Left ventricle myocardium superior (tissue), 1 donor: ENCODE results near the gene PCBP3. TPM values are rescaled to one million over a fixed set of nuclear protein-coding genes. Genes with fewer than 3 reads are reported as not detected.

ENCODE experiments used
- ATAC-seq: fragments of 200-7000 bp; cut with Tn5 transposase; one replicate; pipeline ENCODE4 v1.9.1; 2020; ENCODE audit warnings: mild to moderate bottlenecking, moderate library complexity
- DNase-seq: peaks from one replicate; pipeline ENCODE4 v3.0.0-alpha.2; 2020
- intact Hi-C: fragments of 100-400 bp; cut with micrococcal nuclease; formaldehyde crosslinking; loops from one replicate; pipeline ENCODE4 v1.11.0; 2022
- total RNA-seq: library from RNA; stranded (reverse); fragmentation: NEBNext Ultra II Directional; extraction: Animal tissue kit (Norgen Biotek cat#: 25700); gene quantifications from one replicate; pipeline ENCODE4 v1.2.1, GENCODE V29; 2021
- donor health status: DM: no; HTN: yes; CAD: no; lungs with severe emphysema.

The PCBP3 gene
- total RNA-seq, 1 donor from 2014 or later = 2.7 TPM

GRCh38 chr21:45740088-45740440 lies 96.5 kb downstream of the PCBP3 start:
- ATAC-seq (no peak), DNase-seq (no peak)
- intact Hi-C loops = no loop called here

- intact Hi-C loops = no loop called here
- DNase-seq = no peak
- peak; percentile 35 for ATAC-seq
Measured at GRCh38 chr21:45740491-45741357, 97.2 kb downstream of the PCBP3 start.

- DNase-seq (no peak), ATAC-seq (no peak)
- intact Hi-C loops = no loop called here
Measured at GRCh38 chr21:45741691-45742090, 98.2 kb downstream of the PCBP3 start.

GRCh38 chr21:45742247-45742646 lies 98.7 kb downstream of the PCBP3 start:
- intact Hi-C loops = no loop called here
- no peak for ATAC-seq
- no peak for DNase-seq

GRCh38 chr21:45745256-45745655 lies 101.7 kb downstream of the PCBP3 start:
- no peak for ATAC-seq
- intact Hi-C loops = no loop called here
- DNase-seq = no peak

GRCh38 chr21:45747233-45747766 lies 103.8 kb downstream of the PCBP3 start:
- ATAC-seq (no peak), DNase-seq (no peak)
- intact Hi-C loops = no loop called here

- ATAC-seq = peak; percentile 44
- intact Hi-C loops = no loop called here
- no peak for DNase-seq
Measured at GRCh38 chr21:45747802-45748445, 104.4 kb downstream of the PCBP3 start.

- intact Hi-C loops = no loop called here
- no peak for DNase-seq
Measured at GRCh38 chr21:45748593-45748992, 105.1 kb downstream of the PCBP3 start.

GRCh38 chr21:45749974-45750373 lies 106.4 kb downstream of the PCBP3 start:
- no peak for DNase-seq
- no peak for ATAC-seq
- intact Hi-C loops = no loop called here

More at GRCh38 chr21:45748593-45748992, 105.1 kb downstream of the PCBP3 start:
- ATAC-seq = no peak

GRCh38 chr21:45750936-45751335 lies 107.4 kb downstream of the PCBP3 start:
- ATAC-seq (no peak), DNase-seq (no peak)
- intact Hi-C loops = no loop called here

- ATAC-seq = no peak
- intact Hi-C loops = no loop called here
Measured at GRCh38 chr21:45753445-45753844, 109.9 kb downstream of the PCBP3 start.

GRCh38 chr21:45756029-45756428 lies 112.5 kb downstream of the PCBP3 start:
- intact Hi-C loops = no loop called here
- DNase-seq (no peak), ATAC-seq (no peak)

More at GRCh38 chr21:45753445-45753844, 109.9 kb downstream of the PCBP3 start:
- no peak for DNase-seq

GRCh38 chr21:45756669-45757068 lies 113.1 kb downstream of the PCBP3 start:
- ATAC-seq (no peak), DNase-seq (no peak)
- intact Hi-C loops = no loop called here

- intact Hi-C loops = no loop called here
- DNase-seq = no peak
- no peak for ATAC-seq
Measured at GRCh38 chr21:45761704-45762103, 118.2 kb downstream of the PCBP3 start.

- intact Hi-C loops = no loop called here
- DNase-seq (no peak), ATAC-seq (no peak)
Measured at GRCh38 chr21:45763074-45763473, 119.5 kb downstream of the PCBP3 start.

GRCh38 chr21:45763506-45763905 lies 120.0 kb downstream of the PCBP3 start:
- DNase-seq = no peak
- no peak for ATAC-seq
- intact Hi-C loops = no loop called here

GRCh38 chr21:45764792-45765191 lies 121.3 kb downstream of the PCBP3 start:
- intact Hi-C loops = no loop called here
- ATAC-seq = no peak
- DNase-seq = no peak

- intact Hi-C loops = no loop called here
- no peak for ATAC-seq
Measured at GRCh38 chr21:45765375-45765774, 121.8 kb downstream of the PCBP3 start.

GRCh38 chr21:45766055-45766454 lies 122.5 kb downstream of the PCBP3 start:
- intact Hi-C loops = no loop called here
- DNase-seq (no peak), ATAC-seq (no peak)

More at GRCh38 chr21:45765375-45765774, 121.8 kb downstream of the PCBP3 start:
- no peak for DNase-seq

GRCh38 chr21:45766501-45766900 lies 123.0 kb downstream of the PCBP3 start:
- intact Hi-C loops = no loop called here
- no peak for ATAC-seq
- DNase-seq = no peak
